ENCODE data around the gene PCCA.
"Not testable (repeated sequence)": the region's sequence is repeated elsewhere in the genome, so short reads cannot be mapped to it uniquely, and the experiment has no call there.

The PCCA gene

GRCh38 chr13:100314132-100314910 lies 225.4 kb downstream of the PCCA start:
- no peak for DNase-seq

GRCh38 chr13:100315522-100315921 lies 226.6 kb downstream of the PCCA start:
- no peak for DNase-seq

- not testable (repeated sequence) for DNase-seq
Observed at GRCh38 chr13:100318473-100318872, 229.6 kb downstream of the PCCA start.

GRCh38 chr13:100323937-100324336 lies 235.0 kb downstream of the PCCA start:
- no peak for DNase-seq

- DNase-seq: no peak
Observed at GRCh38 chr13:100330662-100331061, 241.8 kb downstream of the PCCA start.

- DNase-seq: no peak
Observed at GRCh38 chr13:100333141-100333540, 244.2 kb downstream of the PCCA start.

GRCh38 chr13:100334214-100334613 lies 245.3 kb downstream of the PCCA start:
- DNase-seq: no peak

GRCh38 chr13:100336795-100337516 lies 248.1 kb downstream of the PCCA start:
- no peak for DNase-seq

- no peak for DNase-seq
Observed at GRCh38 chr13:100338275-100338674, 249.4 kb downstream of the PCCA start.

- DNase-seq: no peak
Observed at GRCh38 chr13:100339411-100339940, 250.6 kb downstream of the PCCA start.

- no peak for DNase-seq
Observed at GRCh38 chr13:100340865-100341264, 252.0 kb downstream of the PCCA start.

- DNase-seq: no peak
Observed at GRCh38 chr13:100341327-100341726, 252.4 kb downstream of the PCCA start.

GRCh38 chr13:100344544-100344943 lies 255.7 kb downstream of the PCCA start:
- no peak for DNase-seq

GRCh38 chr13:100347968-100348367 lies 259.1 kb downstream of the PCCA start:
- no peak for DNase-seq

GRCh38 chr13:100349594-100349993 lies 260.7 kb downstream of the PCCA start:
- DNase-seq: no peak

GRCh38 chr13:100350601-100351000 lies 261.7 kb downstream of the PCCA start:
- no peak for DNase-seq

- no peak for DNase-seq
Observed at GRCh38 chr13:100356426-100356825, 267.5 kb downstream of the PCCA start.

- DNase-seq: no peak
Observed at GRCh38 chr13:100356889-100357288, 268.0 kb downstream of the PCCA start.

- DNase-seq: no peak
Observed at GRCh38 chr13:100357764-100358163, 268.9 kb downstream of the PCCA start.

GRCh38 chr13:100361504-100361903 lies 272.6 kb downstream of the PCCA start:
- no peak for DNase-seq

GRCh38 chr13:100362371-100362770 lies 273.5 kb downstream of the PCCA start:
- no peak for DNase-seq

- DNase-seq: no peak
Observed at GRCh38 chr13:100362781-100363180, 273.9 kb downstream of the PCCA start.

GRCh38 chr13:100363285-100363711 lies 274.4 kb downstream of the PCCA start:
- no peak for DNase-seq

GRCh38 chr13:100363874-100364273 lies 275.0 kb downstream of the PCCA start:
- no peak for DNase-seq

Measured in stimulated activated CD4-positive, alpha-beta T cell treated with anti-CD3 and anti-CD28 coated beads, Interleukin-1b, Interleukin-23, amount 100 ng/mL, for 48 hours (primary cell).